ENCODE results near the gene SLC25A19. TPM values are rescaled to one million over a fixed set of nuclear protein-coding genes. Genes with fewer than 3 reads are reported as not detected.
"Not testable (repeated sequence)": the region's sequence is repeated elsewhere in the genome, so short reads cannot be mapped to it uniquely, and the experiment has no call there.

SLC25A19 gene
- total and polyA plus RNA-seq, 9 of the 15 experiments (the other 6 are each of a cell fraction or from before 2014, with no cell fraction given) = 33.4 to 76.6 (median 55.3) TPM

- POLR2A ChIA-PET = interaction anchor here (1.2 to 1.8 kb wide), 2 partner anchors 9 kb away, joined by 8 to 9 read pairs; partner anchors contain the start of genes MIF4GD and SLC25A19
- DNase-seq (ENCODE audit: extremely low read depth in 1 of 4, low spot score in 3 of 4); H3K9me1 ChIP-seq (ENCODE audit: control insufficient read depth, insufficient read depth, low read length); ATAC-seq; H3K79me2 ChIP-seq (ENCODE audit: control insufficient read depth, insufficient read depth, low read length); H3K4me1 ChIP-seq (replicated peaks in 1 of 2; ENCODE audit: control insufficient read depth in 2 of 2, insufficient read depth in 2 of 2, low read length in 2 of 2); FAIRE-seq; H3K27ac ChIP-seq (ENCODE audit: extremely low read depth, low read depth, low read length); CTCF ChIA-PET (ENCODE audit: low intra/inter-chr PET ratio); BruUV-seq (replicated peaks); H3K4me3 ChIP-seq; H3K4me2 ChIP-seq (ENCODE audit: insufficient read depth, low read length); in situ Hi-C loops (cut with MboI); H4K20me1 ChIP-seq (replicated peaks; ENCODE audit: control insufficient read depth, insufficient read depth, low read length); H2AFZ ChIP-seq (ENCODE audit: low read depth, low read length); H3K27me3 ChIP-seq (ENCODE audit: control insufficient read depth in 2 of 2, insufficient read depth in 2 of 2, low read length in 2 of 2); H3K9me3 ChIP-seq (replicated peaks; ENCODE audit: control insufficient read depth, insufficient read depth, low read depth, low read length); H3K9ac ChIP-seq (ENCODE audit: insufficient read depth in 1 of 2, low read depth in 2 of 2, low read length in 2 of 2); TF ChIP-seq ATF3 (CRISPR knock-in tag; conservative IDR thresholded peaks at IDR 0.05): not testable (repeated sequence)
- TF ChIP-seq EGR1 (conservative IDR thresholded peaks at IDR 0.05) = peak; percentile 57
- peak; percentile 42 for TF ChIP-seq ATF3 (IDR thresholded peaks at IDR 0.05)
- peaks cover 67% of the 10 kb centered on the region for H3K36me3 ChIP-seq (ENCODE audit: control insufficient read depth, insufficient read depth, low read length)
- intact Hi-C loops (cut with micrococcal nuclease) = loop anchor here (10.0 kb wide), 1 partner anchor 245 kb away; the partner anchor contains the start of gene LLGL2
- 88% methylated on average over 4 of the region's 4 CpGs for WGBS (ENCODE audit: insufficient coverage, low coverage, missing lambda C conversion rate)
Observed at GRCh38 chr17:75280189-75280588, 9.0 kb downstream of the SLC25A19 start.

DNA sequence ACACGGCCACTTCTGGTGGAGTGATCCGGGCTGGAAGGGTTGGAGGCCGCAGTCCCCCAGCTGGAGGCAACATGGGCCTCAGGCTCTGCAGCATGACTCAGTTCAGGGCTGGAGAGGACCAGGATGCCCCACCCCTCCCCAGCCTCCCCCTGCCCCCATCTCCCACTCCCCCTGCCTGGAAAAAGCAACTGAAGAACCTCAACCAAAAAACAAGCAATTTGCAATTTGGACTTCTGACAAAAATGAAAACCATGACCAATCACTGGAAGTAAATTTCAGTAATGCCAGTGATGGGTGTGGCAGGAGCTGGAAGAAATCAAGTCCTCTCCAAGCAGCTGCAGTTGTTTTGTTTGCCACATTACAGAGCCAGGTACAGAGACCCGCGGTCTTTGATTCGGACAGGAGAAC lies 11.6 kb downstream of the SLC25A19 start:
- ATAC-seq = no peak
- H3K4me1 ChIP-seq (replicated peaks in 1 of 2; ENCODE audit: control insufficient read depth in 2 of 2, insufficient read depth in 2 of 2, low read length in 2 of 2) = peaks cover 3 to 6% of the 10 kb centered on the region in 2 experiments; a peak in 3 of 5 replicates
- CTCF ChIA-PET (ENCODE audit: low intra/inter-chr PET ratio) = no interaction called here
- 98% methylated on average over 3 of the region's 6 CpGs for WGBS (ENCODE audit: insufficient coverage, low coverage, missing lambda C conversion rate)
- intact Hi-C loops (cut with micrococcal nuclease) (no loop called here), in situ Hi-C loops (cut with MboI) (no loop called here)
- no peak overlapping the region for H3K4me2 ChIP-seq (ENCODE audit: insufficient read depth, low read length)
- no peak for TF ChIP-seq GATA2 (CRISPR knock-in tag; IDR thresholded peaks at IDR 0.05)
- no peak for TF ChIP-seq FOXP4 (CRISPR knock-in tag; IDR thresholded peaks at IDR 0.05; ENCODE audit: borderline replicate concordance)
- TF ChIP-seq SPI1 (IDR thresholded peaks at IDR 0.05; ENCODE audit: borderline replicate concordance, low read depth, low read length) = no peak
- no peak for TF ChIP-seq MEF2A (IDR thresholded peaks at IDR 0.05; ENCODE audit: control insufficient read depth, low read depth, low read length)
- TF ChIP-seq MLX (CRISPR knock-in tag; conservative IDR thresholded peaks at IDR 0.05) = no peak
- no peaks in the 10 kb centered on the region for H3K9me3 ChIP-seq (replicated peaks; ENCODE audit: control insufficient read depth, insufficient read depth, low read depth, low read length)
- peaks cover 74% of the 10 kb centered on the region for H3K36me3 ChIP-seq (ENCODE audit: control insufficient read depth, insufficient read depth, low read length)
- no peak overlapping the region for H3K9ac ChIP-seq (ENCODE audit: insufficient read depth in 1 of 2, low read depth in 2 of 2, low read length in 2 of 2)
- no peaks in the 10 kb centered on the region for H4K20me1 ChIP-seq (replicated peaks; ENCODE audit: control insufficient read depth, insufficient read depth, low read length)
- H3K27me3 ChIP-seq (ENCODE audit: control insufficient read depth in 2 of 2, insufficient read depth in 2 of 2, low read length in 2 of 2) = no peaks in the 10 kb centered on the region
- no peak for FAIRE-seq
- no TSS peak for BruUV-seq (replicated peaks)
- peak in 2 of 4 experiments; percentile 18 to 25 for DNase-seq (ENCODE audit: extremely low read depth in 1 of 4, low spot score in 3 of 4)
- POLR2A ChIA-PET = interaction anchor here (0.6 to 1.5 kb wide), 4 partner anchors 9 to 178 kb away, joined by 3 to 6 read pairs (median 4); partner anchors contain the start of gene SLC25A19
- H3K79me2 ChIP-seq (ENCODE audit: control insufficient read depth, insufficient read depth, low read length) = peaks cover 8% of the 10 kb centered on the region; the same call in 2 of the 3 replicates
- no peaks in the 10 kb centered on the region for H3K9me1 ChIP-seq (ENCODE audit: control insufficient read depth, insufficient read depth, low read length)
- no peak overlapping the region for H2AFZ ChIP-seq (ENCODE audit: low read depth, low read length)
- H3K4me3 ChIP-seq = no peak overlapping the region
- H3K27ac ChIP-seq (ENCODE audit: extremely low read depth, low read depth, low read length) = no peak overlapping the region
